SU-DHL-6 (cell line): ENCODE measurements around the gene SLC19A3.

Source experiments
- CTCF ChIP-seq: fragments of 200-600 bp; sonication (generic); IDR thresholded peaks from one replicate; pipeline ENCODE4 v1.5.1; 2017; ENCODE audit warnings: antibody characterized with exemption, mild to moderate bottlenecking, low read length, moderate library complexity; ENCODE audit not compliant: insufficient read depth, poor library complexity, severe bottlenecking
- EZH2phosphoT487 ChIP-seq: fragments of 200-600 bp; sonication (generic), shearing (Covaris generic); conservative IDR thresholded peaks from 2 replicates; pipeline ENCODE4 v1.6.1; 2018; ENCODE audit warnings: mild to moderate bottlenecking, antibody characterized with exemption, low read length, moderate library complexity, mixed read lengths

- TF ChIP-seq CTCF (no peak), EZH2phosphoT487 (no peak)
These were observed 10.2 kb upstream of the SLC19A3 start, which contains the start of gene SCYGR7 for GRCh38 chr2:227728035-227728434.
